Neural progenitor cell (in vitro differentiated cells): Measurements from ENCODE around the gene ZC3H18.

Source experiments
- CTCF ChIP-seq: fragments of 200-600 bp; sonication (generic); IDR thresholded peaks from 2 replicates; pipeline ENCODE4 v1.5.1; 2017; ENCODE audit warnings: antibody characterized with exemption, mild to moderate bottlenecking
- EZH2phosphoT487 ChIP-seq: fragments of 200-600 bp; sonication (generic); IDR thresholded peaks from 2 replicates; pipeline ENCODE4 v1.6.1; 2017; ENCODE audit warnings: antibody characterized with exemption

GRCh38 chr16:88655733-88656281 lies 85.6 kb downstream of the ZC3H18 start:
- TF ChIP-seq CTCF (no peak), EZH2phosphoT487 (no peak)
